HepG2 (cell line): ENCODE data around the gene HES1. TPM values are rescaled to one million over a fixed set of nuclear protein-coding genes. Genes with fewer than 3 reads are reported as not detected.

Experiments used
- CHD4 ChIP-seq: fragments of 200-600 bp; sonication (generic); IDR thresholded peaks from 2 replicates; pipeline ENCODE4 v1.7.0; 2017; ENCODE audit warnings: mild to moderate bottlenecking, low read length, borderline replicate concordance
- ETS1 ChIP-seq: sonication (generic); formaldehyde crosslinking; IDR thresholded peaks from 2 replicates; pipeline ENCODE4 v1.4.0; 2020; ENCODE audit warnings: missing genetic modification reagents
- NFIC ChIP-seq: IDR thresholded peaks from 2 replicates; pipeline ENCODE4 v1.6.1; 2012; ENCODE audit warnings: mild to moderate bottlenecking, low read length, inconsistent platforms
- SRY ChIP-seq: sonication (generic); formaldehyde crosslinking; IDR thresholded peaks from 2 replicates; pipeline ENCODE4 v1.8.0; 2022; ENCODE audit warnings: mild to moderate bottlenecking, missing genetic modification reagents
- ZBTB40 ChIP-seq, 2 experiments: fragments of 450-650 bp in 1 of 2; sonication (generic) in 1 of 2; formaldehyde crosslinking in 1 of 2; IDR thresholded peaks; 2 replicates each; pipeline versions ENCODE4 v1.6.1 to v1.8.0; 2016 to 2022; ENCODE audit warnings: antibody characterized with exemption in 1 of 2, mild to moderate bottlenecking in 1 of 2, missing genetic modification reagents in 1 of 2
- ZNF17 ChIP-seq: sonication (generic); formaldehyde crosslinking; IDR thresholded peaks from 2 replicates; pipeline ENCODE4 v1.5.0; 2020; ENCODE audit warnings: mild to moderate bottlenecking, missing genetic modification reagents
- ZNF280D ChIP-seq: sonication (generic); formaldehyde crosslinking; IDR thresholded peaks from 2 replicates; pipeline ENCODE4 v1.5.1; 2020; ENCODE audit warnings: mild to moderate bottlenecking, missing genetic modification reagents
- ZNF788 ChIP-seq: sonication (generic); formaldehyde crosslinking; IDR thresholded peaks from 2 replicates; pipeline ENCODE4 v1.5.0; 2020; ENCODE audit warnings: mild to moderate bottlenecking, missing genetic modification reagents, borderline replicate concordance
- ZNF878 ChIP-seq: sonication (generic); formaldehyde crosslinking; IDR thresholded peaks from 2 replicates; pipeline ENCODE4 v1.8.1; 2023; ENCODE audit warnings: mild to moderate bottlenecking, missing genetic modification reagents, moderate library complexity
- polyA plus RNA-seq, 8 experiments: library from polyadenylated mRNA; depleted of rRNA in 3 of 8; stranded (reverse) in 7 of 8; unstranded in 1 of 8; fragments of >200 nt; fragmentation: Illumina TruSeq in 4 of 8; extraction: Trizol in 4 of 8; gene quantifications; 2 replicates each; pipeline versions ENCODE4 v1.2.1 to v1.2.3, GENCODE V29; 2011 to 2016; ENCODE audit warnings: low read depth in 4 of 8, missing spikeins in 1 of 8, mixed read lengths in 1 of 8; ENCODE audit not compliant: insufficient read depth in 1 of 8
- total RNA-seq, 5 experiments: library from RNA; depleted of rRNA; stranded (reverse); fragments of >200 nt; fragmentation: Illumina TruSeq; extraction: Trizol; gene quantifications; 2 replicates each; pipeline ENCODE4 v1.2.3, GENCODE V29; 2016; ENCODE audit warnings: low read depth in 1 of 5

Gene HES1
- total and polyA plus RNA-seq, 2 of the 13 experiments (the other 11 are each of a cell fraction or from before 2014, with no cell fraction given) = 15.4 to 19.8 TPM

GRCh38 chr3:194142156-194142910 lies 6.4 kb downstream of the HES1 start (continued):
- TF ChIP-seq NFIC (0 out of 2 replicates have a peak, but pooled peaks have one; percentile 46), ZNF280D (CRISPR knock-in tag) (0 out of 2 replicates have a peak, but pooled peaks have one; percentile 52), SRY (CRISPR knock-in tag) (peak; percentile 13; the same call in 1 of the 2 replicates), ETS1 (CRISPR knock-in tag) (no peak), ZNF878 (0 out of 2 replicates have a peak, but pooled peaks have one; percentile 17), ZBTB40 (IDR thresholded peaks at IDR 0.05) (no peak), ZBTB40 (CRISPR knock-in tag; IDR thresholded peaks at IDR 0.05) (no peak), CHD4 (peak; percentile 71; the same call in 1 of the 2 replicates), ZNF788 (CRISPR knock-in tag) (peak; percentile 31; the same call in 1 of the 2 replicates), ZNF17 (CRISPR knock-in tag) (0 out of 2 replicates have a peak, but pooled peaks have one; percentile 80)
